ENCODE measurements around the gene KIF26A. TPM values are rescaled to one million over a fixed set of nuclear protein-coding genes. Genes with fewer than 3 reads are reported as not detected.

The KIF26A gene
- total RNA-seq, 1 donor from 2014 or later: 32.6 TPM

- TF ChIP-seq CTCF (IDR thresholded peaks at IDR 0.05): no peak
- DNase-seq (ENCODE audit: low spot score in 2 of 2): no peak
- no peaks in the 10 kb centered on the region for H3K4me1 ChIP-seq
Observed at GRCh38 chr14:104213301-104214034, 75.1 kb downstream of the KIF26A start.

GRCh38 chr14:104214431-104215218 is 76.2 kb downstream of the KIF26A start:
- intact Hi-C loops (cut with DNase I): no loop called here
- Histone ChIP-seq H3K27me3 (no peaks in the 10 kb centered on the region), H3K4me1 (no peaks in the 10 kb centered on the region), H3K4me3 (no peak overlapping the region), H3K36me3 (no peaks in the 10 kb centered on the region), H3K9me3 (no peaks in the 10 kb centered on the region), H3K27ac (no peak overlapping the region)
- DNase-seq (ENCODE audit: low spot score in 2 of 2): no peak
- TF ChIP-seq CTCF (IDR thresholded peaks at IDR 0.05): no peak

More at GRCh38 chr14:104213301-104214034, 75.1 kb downstream of the KIF26A start:
- Histone ChIP-seq H3K4me3 (no peak overlapping the region), H3K27me3 (no peaks in the 10 kb centered on the region), H3K27ac (no peak overlapping the region), H3K36me3 (no peaks in the 10 kb centered on the region), H3K9me3 (no peaks in the 10 kb centered on the region)
- intact Hi-C loops (cut with DNase I): no loop called here

GRCh38 chr14:104215706-104216334 is 77.4 kb downstream of the KIF26A start:
- Histone ChIP-seq H3K27ac (no peak overlapping the region), H3K27me3 (no peaks in the 10 kb centered on the region), H3K4me1 (no peaks in the 10 kb centered on the region), H3K9me3 (no peaks in the 10 kb centered on the region), H3K4me3 (no peak overlapping the region), H3K36me3 (no peaks in the 10 kb centered on the region)
- no peak for TF ChIP-seq CTCF (IDR thresholded peaks at IDR 0.05)
- DNase-seq (ENCODE audit: low spot score in 2 of 2): no peak
- intact Hi-C loops (cut with DNase I): no loop called here

- no peak overlapping the region for H3K27ac ChIP-seq
- no peak for TF ChIP-seq CTCF (IDR thresholded peaks at IDR 0.05)
- H3K4me3 ChIP-seq: no peak overlapping the region
- H3K36me3 ChIP-seq: no peaks in the 10 kb centered on the region
- no peak for DNase-seq (ENCODE audit: low spot score in 2 of 2)
- no peaks in the 10 kb centered on the region for H3K27me3 ChIP-seq
- H3K4me1 ChIP-seq: no peaks in the 10 kb centered on the region
- no peaks in the 10 kb centered on the region for H3K9me3 ChIP-seq
- intact Hi-C loops (cut with DNase I): no loop called here
Observed at GRCh38 chr14:104216457-104216856, 78.1 kb downstream of the KIF26A start.

GRCh38 chr14:104217486-104218360 is 79.3 kb downstream of the KIF26A start:
- no peak overlapping the region for H3K4me3 ChIP-seq
- intact Hi-C loops (cut with DNase I): no loop called here
- no peak overlapping the region for H3K27ac ChIP-seq
- H3K9me3 ChIP-seq: no peaks in the 10 kb centered on the region
- H3K27me3 ChIP-seq: no peaks in the 10 kb centered on the region
- no peaks in the 10 kb centered on the region for H3K4me1 ChIP-seq
- TF ChIP-seq CTCF (IDR thresholded peaks at IDR 0.05): no peak
- H3K36me3 ChIP-seq: no peaks in the 10 kb centered on the region
- DNase-seq (ENCODE audit: low spot score in 2 of 2): no peak
